ENCODE results near the gene ANXA2.

The ANXA2 gene

GRCh38 chr15:60315878-60316277 is 81.9 kb downstream of the ANXA2 start:
- DNase-seq (ENCODE audit: low read depth in 4 of 4, low spot score in 1 of 4) = no peak

- DNase-seq (ENCODE audit: low read depth in 4 of 4, low spot score in 1 of 4) = no peak
Observed at GRCh38 chr15:60313906-60314305, 83.9 kb downstream of the ANXA2 start.

GRCh38 chr15:60307034-60307433 is 90.8 kb downstream of the ANXA2 start:
- DNase-seq (ENCODE audit: low read depth in 4 of 4, low spot score in 1 of 4) = no peak

- DNase-seq (ENCODE audit: low read depth in 4 of 4, low spot score in 1 of 4) = no peak
Observed at GRCh38 chr15:60301024-60301423, 96.8 kb downstream of the ANXA2 start.

- no peak for DNase-seq (ENCODE audit: low read depth in 4 of 4, low spot score in 1 of 4)
Observed at GRCh38 chr15:60299452-60300047, 98.2 kb downstream of the ANXA2 start.
